Gastroesophageal sphincter (tissue), 3 donors: ENCODE measurements around the gene FHL1.
A peak's percentile ranks its signal among the peaks of the same experiment; 100 is the strongest.

Source experiments
- EP300 ChIP-seq: sonication (generic); formaldehyde crosslinking; IDR thresholded peaks from one replicate; pipeline ENCODE4 v1.6.1; 2017; ENCODE audit warnings: antibody characterized with exemption, mild to moderate bottlenecking
- POLR2A ChIP-seq, 2 donors: fragments of 450-650 bp; IDR thresholded peaks; one replicate each; pipeline ENCODE4 v1.6.1; 2017; ENCODE audit warnings: antibody characterized with exemption in 2 of 2, mild to moderate bottlenecking in 2 of 2, moderate library complexity in 1 of 2
- POLR2AphosphoS5 ChIP-seq: sonication (generic); formaldehyde crosslinking; IDR thresholded peaks from one replicate; pipeline ENCODE4 v1.6.1; 2017; ENCODE audit warnings: antibody characterized with exemption
- TF ChIP-seq, protein P1 (sequence below), 4 experiments: fragments of 200-600 bp in 2 of 4; fragments of 450-650 bp in 2 of 4; sonication (generic) in 1 of 4; IDR thresholded peaks; one replicate each; pipeline ENCODE4 v1.5.1; 2017 to 2019; ENCODE audit warnings: antibody characterized with exemption in 4 of 4, mild to moderate bottlenecking in 2 of 4, moderate library complexity in 2 of 4

GRCh38 chrX:136211766-136212556, 64.6 kb downstream of the FHL1 start:
- TF ChIP-seq, protein P1, sequence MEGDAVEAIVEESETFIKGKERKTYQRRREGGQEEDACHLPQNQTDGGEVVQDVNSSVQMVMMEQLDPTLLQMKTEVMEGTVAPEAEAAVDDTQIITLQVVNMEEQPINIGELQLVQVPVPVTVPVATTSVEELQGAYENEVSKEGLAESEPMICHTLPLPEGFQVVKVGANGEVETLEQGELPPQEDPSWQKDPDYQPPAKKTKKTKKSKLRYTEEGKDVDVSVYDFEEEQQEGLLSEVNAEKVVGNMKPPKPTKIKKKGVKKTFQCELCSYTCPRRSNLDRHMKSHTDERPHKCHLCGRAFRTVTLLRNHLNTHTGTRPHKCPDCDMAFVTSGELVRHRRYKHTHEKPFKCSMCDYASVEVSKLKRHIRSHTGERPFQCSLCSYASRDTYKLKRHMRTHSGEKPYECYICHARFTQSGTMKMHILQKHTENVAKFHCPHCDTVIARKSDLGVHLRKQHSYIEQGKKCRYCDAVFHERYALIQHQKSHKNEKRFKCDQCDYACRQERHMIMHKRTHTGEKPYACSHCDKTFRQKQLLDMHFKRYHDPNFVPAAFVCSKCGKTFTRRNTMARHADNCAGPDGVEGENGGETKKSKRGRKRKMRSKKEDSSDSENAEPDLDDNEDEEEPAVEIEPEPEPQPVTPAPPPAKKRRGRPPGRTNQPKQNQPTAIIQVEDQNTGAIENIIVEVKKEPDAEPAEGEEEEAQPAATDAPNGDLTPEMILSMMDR (IDR thresholded peaks at IDR 0.05) = no peak
- TF ChIP-seq POLR2A (IDR thresholded peaks at IDR 0.05) (peak; percentile 11 to 15), POLR2AphosphoS5 (peak; percentile 57), EP300 (no peak)
